GM23338 (cell line): ENCODE measurements around the gene TRIM32. TPM values are rescaled to one million over a fixed set of nuclear protein-coding genes. Genes with fewer than 3 reads are reported as not detected.

Source experiments
- ATAC-seq: fragments of 200-7000 bp; cut with Tn5 transposase; 3 replicates; pipeline ENCODE4 v1.9.1; 2020
- DNase-seq: peaks from one replicate; pipeline ENCODE4 v3.0.0-alpha.2; 2015; ENCODE audit warnings: low spot score
- H2AFZ ChIP-seq: fragments of 200-600 bp; sonication (generic); 2 replicates; pipeline ENCODE4 v1.8.0; 2016; ENCODE audit warnings: antibody characterized with exemption, mild to moderate bottlenecking, moderate library complexity
- H3F3A ChIP-seq: fragments of 200-600 bp; sonication (generic); replicated peaks from 2 replicates; pipeline ENCODE4 v1.8.0; 2017; ENCODE audit warnings: antibody characterized with exemption, mixed run types, low read depth
- H3K27ac ChIP-seq: fragments of 200-600 bp; sonication (generic); 2 replicates; pipeline ENCODE4 v1.6.1; 2016; ENCODE audit warnings: low read depth
- H3K27me3 ChIP-seq: fragments of 200-600 bp; sonication (generic); 2 replicates; pipeline ENCODE4 v1.8.0; 2016; ENCODE audit warnings: mild to moderate bottlenecking, mixed run types, moderate library complexity; ENCODE audit not compliant: insufficient read depth
- H3K36me3 ChIP-seq: fragments of 200-600 bp; sonication (generic); 2 replicates; pipeline ENCODE4 v1.8.0; 2016; ENCODE audit warnings: mild to moderate bottlenecking; ENCODE audit not compliant: insufficient read depth
- H3K4me1 ChIP-seq: fragments of 200-600 bp; sonication (generic); 2 replicates; pipeline ENCODE4 v1.8.0; 2016; ENCODE audit warnings: mild to moderate bottlenecking, moderate library complexity; ENCODE audit not compliant: insufficient read depth
- H3K4me2 ChIP-seq: fragments of 200-600 bp; sonication (generic); 2 replicates; pipeline ENCODE4 v1.7.1; 2017; ENCODE audit warnings: mixed run types
- H3K4me3 ChIP-seq: fragments of 200-600 bp; sonication (generic); 2 replicates; pipeline ENCODE4 v1.6.1; 2016; ENCODE audit warnings: mixed run types
- H3K79me2 ChIP-seq: fragments of 200-600 bp; sonication (generic); replicated peaks from 2 replicates; pipeline ENCODE4 v1.8.0; 2017; ENCODE audit warnings: mild to moderate bottlenecking; ENCODE audit not compliant: insufficient read depth
- H3K9me2 ChIP-seq: fragments of 200-600 bp; sonication (generic); 2 replicates; pipeline ENCODE4 v1.8.0; 2017; ENCODE audit not compliant: insufficient read depth
- H4K20me1 ChIP-seq: fragments of 200-600 bp; sonication (generic); replicated peaks from 2 replicates; pipeline ENCODE4 v1.8.0; 2017; ENCODE audit warnings: mild to moderate bottlenecking; ENCODE audit not compliant: insufficient read depth
- H3K27ac Mint-ChIP-seq: 2 replicates; pipeline ENCODE4 v1.8.0; 2020; ENCODE audit warnings: inconsistent platforms, mild to moderate bottlenecking, moderate library complexity, mixed read lengths
- H3K27me3 Mint-ChIP-seq: 3 replicates; pipeline ENCODE4 v1.8.0; 2022; ENCODE audit warnings: low read depth, mild to moderate bottlenecking, moderate library complexity, mixed read lengths, inconsistent platforms; ENCODE audit not compliant: insufficient read depth, poor library complexity
- H3K36me3 Mint-ChIP-seq: 3 replicates; pipeline ENCODE4 v1.8.0; 2021; ENCODE audit warnings: low read depth, mild to moderate bottlenecking, inconsistent platforms, moderate library complexity, mixed read lengths
- H3K4me1 Mint-ChIP-seq: 3 replicates; pipeline ENCODE4 v1.8.0; 2020; ENCODE audit warnings: mild to moderate bottlenecking, inconsistent platforms, mixed read lengths
- H3K4me3 Mint-ChIP-seq: 3 replicates; pipeline ENCODE4 v1.8.0; 2021; ENCODE audit warnings: moderate library complexity, mild to moderate bottlenecking, inconsistent platforms, mixed read lengths
- H3K9me3 Mint-ChIP-seq: 3 replicates; pipeline ENCODE4 v1.8.0; 2020; ENCODE audit warnings: moderate library complexity, mild to moderate bottlenecking, inconsistent platforms, mixed read lengths
- EZH2phosphoT487 ChIP-seq: fragments of 200-600 bp; sonication (generic); IDR thresholded peaks from one replicate; pipeline ENCODE4 v1.8.1; 2018; ENCODE audit warnings: antibody characterized with exemption; ENCODE audit not compliant: unreplicated experiment
- JUNB ChIP-seq: IDR thresholded peaks from one replicate; pipeline ENCODE4 v1.6.1; 2016; ENCODE audit warnings: antibody characterized with exemption; ENCODE audit not compliant: unreplicated experiment
- STAT1 ChIP-seq: IDR thresholded peaks from one replicate; pipeline ENCODE4 v1.6.1; 2016; ENCODE audit warnings: antibody characterized with exemption; ENCODE audit not compliant: unreplicated experiment
- ZNF114 ChIP-seq: fragments of 250-450 bp; sonication (Bioruptor Pico); IDR thresholded peaks from 2 replicates; pipeline ENCODE4 v1.5.0; 2020; ENCODE audit warnings: mild to moderate bottlenecking, moderate library complexity
- polyA plus RNA-seq: library from polyadenylated mRNA; unstranded; fragments of >200 nt; fragmentation: Nextera tagmentation; extraction: Ambion mirVana; gene quantifications from 2 replicates; pipeline ENCODE4 v1.2.1, GENCODE V29; 2016
- total RNA-seq: library from RNA; depleted of rRNA; stranded (reverse); fragments of >200 nt; shearing (Covaris generic); gene quantifications from 2 replicates; pipeline ENCODE4 v1.2.3, GENCODE V29; 2014
- TF ChIP-seq, protein P1 (sequence below): fragments of 250-450 bp; sonication (Bioruptor Pico); IDR thresholded peaks from 2 replicates; pipeline ENCODE4 v1.5.0; 2020; ENCODE audit warnings: mild to moderate bottlenecking, moderate library complexity

Gene TRIM32
- total and polyA plus RNA-seq, 2 experiments from 2014 or later: 6.7 to 16.3 TPM

DNA sequence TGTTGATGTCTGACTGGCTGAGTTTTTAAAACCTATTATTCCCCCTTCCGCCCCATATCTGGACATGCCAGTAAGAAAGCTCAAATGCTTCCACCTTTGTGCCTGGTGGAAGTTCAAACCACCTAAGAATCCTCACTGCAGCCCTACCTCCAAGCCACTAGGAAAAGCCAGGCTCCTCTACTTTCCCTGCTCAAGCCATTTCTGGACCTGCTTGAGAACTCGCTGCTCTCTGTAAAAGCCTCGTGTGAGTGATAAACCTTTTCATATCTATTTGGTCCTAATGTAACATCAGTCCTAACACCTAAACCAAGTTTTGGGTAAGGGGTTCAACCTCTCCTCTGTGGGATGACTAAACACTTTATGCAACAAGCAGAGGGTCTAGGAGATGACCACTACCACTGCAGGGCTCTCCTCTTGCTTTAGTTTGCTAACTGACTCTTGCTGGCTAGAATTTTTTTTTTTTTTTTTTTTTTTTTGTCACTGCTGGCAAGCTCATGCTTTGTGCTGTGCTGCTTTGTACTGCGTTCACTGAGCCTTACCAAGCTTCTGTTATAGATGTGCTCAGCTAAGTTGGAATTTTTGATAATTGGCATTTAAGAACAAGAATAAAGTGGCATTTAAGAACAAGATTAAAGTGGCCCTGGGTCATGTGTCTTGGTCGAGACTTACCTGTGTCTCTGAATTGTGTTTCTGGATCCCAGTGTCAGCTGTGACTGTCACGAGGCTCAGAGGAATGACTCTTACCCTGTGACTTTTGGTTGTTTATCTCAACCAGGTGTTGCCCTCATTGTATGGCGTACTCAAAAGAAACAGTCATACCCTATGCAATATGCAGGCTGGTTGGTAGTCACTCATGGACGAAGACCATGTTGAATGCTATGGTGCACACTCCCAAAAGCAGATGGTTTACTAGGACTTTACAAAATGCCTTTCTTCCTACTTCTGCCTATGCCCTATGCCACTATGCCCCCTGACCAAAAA is 19.5 kb downstream of the TRIM32 start:
- Mint-ChIP-seq H3K27ac (no peak overlapping the region), H3K36me3 (no peaks in the 10 kb centered on the region), H3K9me3 (no peaks in the 10 kb centered on the region), H3K4me3 (no peak overlapping the region), H3K4me1 (peaks cover 10% of the 10 kb centered on the region; the same call in 2 of the 3 replicates), H3K27me3 (no peaks in the 10 kb centered on the region)
- Histone ChIP-seq H3K27ac (no peak overlapping the region), H3K79me2 (no peaks in the 10 kb centered on the region), H3K4me1 (peaks cover 6% of the 10 kb centered on the region; the same call in 1 of the 2 replicates), H3F3A (no peaks in the 10 kb centered on the region), H3K4me3 (no peak overlapping the region), H3K9me2 (no peaks in the 10 kb centered on the region), H3K27me3 (no peaks in the 10 kb centered on the region), H3K4me2 (no peak overlapping the region), H3K36me3 (no peaks in the 10 kb centered on the region), H4K20me1 (0 out of 2 replicates have a peak, but pooled peaks cover 4% of the 10 kb centered on the region), H2AFZ (no peak overlapping the region)
- ATAC-seq: no peak; the same call in 2 of the 3 replicates
- DNase-seq: no peak
- no peak for TF ChIP-seq ZNF114 (CRISPR knock-in tag)
- TF ChIP-seq JUNB: no peak
- no peak for TF ChIP-seq STAT1
- TF ChIP-seq EZH2phosphoT487: no peak
- TF ChIP-seq, protein P1, sequence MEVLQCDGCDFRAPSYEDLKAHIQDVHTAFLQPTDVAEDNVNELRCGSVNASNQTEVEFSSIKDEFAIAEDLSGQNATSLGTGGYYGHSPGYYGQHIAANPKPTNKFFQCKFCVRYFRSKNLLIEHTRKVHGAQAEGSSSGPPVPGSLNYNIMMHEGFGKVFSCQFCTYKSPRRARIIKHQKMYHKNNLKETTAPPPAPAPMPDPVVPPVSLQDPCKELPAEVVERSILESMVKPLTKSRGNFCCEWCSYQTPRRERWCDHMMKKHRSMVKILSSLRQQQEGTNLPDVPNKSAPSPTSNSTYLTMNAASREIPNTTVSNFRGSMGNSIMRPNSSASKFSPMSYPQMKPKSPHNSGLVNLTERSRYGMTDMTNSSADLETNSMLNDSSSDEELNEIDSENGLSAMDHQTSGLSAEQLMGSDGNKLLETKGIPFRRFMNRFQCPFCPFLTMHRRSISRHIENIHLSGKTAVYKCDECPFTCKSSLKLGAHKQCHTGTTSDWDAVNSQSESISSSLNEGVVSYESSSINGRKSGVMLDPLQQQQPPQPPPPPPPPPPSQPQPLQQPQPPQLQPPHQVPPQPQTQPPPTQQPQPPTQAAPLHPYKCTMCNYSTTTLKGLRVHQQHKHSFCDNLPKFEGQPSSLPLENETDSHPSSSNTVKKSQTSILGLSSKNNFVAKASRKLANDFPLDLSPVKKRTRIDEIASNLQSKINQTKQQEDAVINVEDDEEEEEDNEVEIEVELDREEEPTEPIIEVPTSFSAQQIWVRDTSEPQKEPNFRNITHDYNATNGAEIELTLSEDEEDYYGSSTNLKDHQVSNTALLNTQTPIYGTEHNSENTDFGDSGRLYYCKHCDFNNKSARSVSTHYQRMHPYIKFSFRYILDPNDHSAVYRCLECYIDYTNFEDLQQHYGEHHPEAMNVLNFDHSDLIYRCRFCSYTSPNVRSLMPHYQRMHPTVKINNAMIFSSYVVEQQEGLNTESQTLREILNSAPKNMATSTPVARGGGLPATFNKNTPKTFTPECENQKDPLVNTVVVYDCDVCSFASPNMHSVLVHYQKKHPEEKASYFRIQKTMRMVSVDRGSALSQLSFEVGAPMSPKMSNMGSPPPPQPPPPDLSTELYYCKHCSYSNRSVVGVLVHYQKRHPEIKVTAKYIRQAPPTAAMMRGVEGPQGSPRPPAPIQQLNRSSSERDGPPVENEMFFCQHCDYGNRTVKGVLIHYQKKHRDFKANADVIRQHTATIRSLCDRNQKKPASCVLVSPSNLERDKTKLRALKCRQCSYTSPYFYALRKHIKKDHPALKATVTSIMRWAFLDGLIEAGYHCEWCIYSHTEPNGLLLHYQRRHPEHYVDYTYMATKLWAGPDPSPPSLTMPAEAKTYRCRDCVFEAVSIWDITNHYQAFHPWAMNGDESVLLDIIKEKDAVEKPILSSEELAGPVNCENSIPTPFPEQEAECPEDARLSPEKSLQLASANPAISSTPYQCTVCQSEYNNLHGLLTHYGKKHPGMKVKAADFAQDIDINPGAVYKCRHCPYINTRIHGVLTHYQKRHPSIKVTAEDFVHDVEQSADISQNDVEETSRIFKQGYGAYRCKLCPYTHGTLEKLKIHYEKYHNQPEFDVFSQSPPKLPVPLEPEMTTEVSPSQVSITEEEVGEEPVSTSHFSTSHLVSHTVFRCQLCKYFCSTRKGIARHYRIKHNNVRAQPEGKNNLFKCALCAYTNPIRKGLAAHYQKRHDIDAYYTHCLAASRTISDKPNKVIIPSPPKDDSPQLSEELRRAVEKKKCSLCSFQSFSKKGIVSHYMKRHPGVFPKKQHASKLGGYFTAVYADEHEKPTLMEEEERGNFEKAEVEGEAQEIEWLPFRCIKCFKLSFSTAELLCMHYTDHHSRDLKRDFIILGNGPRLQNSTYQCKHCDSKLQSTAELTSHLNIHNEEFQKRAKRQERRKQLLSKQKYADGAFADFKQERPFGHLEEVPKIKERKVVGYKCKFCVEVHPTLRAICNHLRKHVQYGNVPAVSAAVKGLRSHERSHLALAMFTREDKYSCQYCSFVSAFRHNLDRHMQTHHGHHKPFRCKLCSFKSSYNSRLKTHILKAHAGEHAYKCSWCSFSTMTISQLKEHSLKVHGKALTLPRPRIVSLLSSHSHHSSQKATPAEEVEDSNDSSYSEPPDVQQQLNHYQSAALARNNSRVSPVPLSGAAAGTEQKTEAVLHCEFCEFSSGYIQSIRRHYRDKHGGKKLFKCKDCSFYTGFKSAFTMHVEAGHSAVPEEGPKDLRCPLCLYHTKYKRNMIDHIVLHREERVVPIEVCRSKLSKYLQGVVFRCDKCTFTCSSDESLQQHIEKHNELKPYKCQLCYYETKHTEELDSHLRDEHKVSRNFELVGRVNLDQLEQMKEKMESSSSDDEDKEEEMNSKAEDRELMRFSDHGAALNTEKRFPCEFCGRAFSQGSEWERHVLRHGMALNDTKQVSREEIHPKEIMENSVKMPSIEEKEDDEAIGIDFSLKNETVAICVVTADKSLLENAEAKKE (CRISPR knock-in tag): no peak
